Mucosa of descending colon (tissue), 3 donors: Measurements from ENCODE around the gene UGT1A6. TPM values are rescaled to one million over a fixed set of nuclear protein-coding genes. Genes with fewer than 3 reads are reported as not detected.

Source experiments
- ATAC-seq: fragments of 200-7000 bp; cut with Tn5 transposase; one replicate; pipeline ENCODE4 v1.9.1; 2020; ENCODE audit warnings: mild to moderate bottlenecking, moderate library complexity
- DNase-seq, 3 donors: peaks; one replicate each; pipeline ENCODE4 v3.0.0-alpha.2; 2020
- H3K36me3 ChIP-seq: fragments of 200-600 bp; one replicate; pipeline ENCODE4 v1.8.0; 2021; ENCODE audit warnings: low read depth, mild to moderate bottlenecking
- H3K4me1 ChIP-seq: fragments of 200-600 bp; one replicate; pipeline ENCODE4 v1.8.0; 2021; ENCODE audit warnings: low read depth, mild to moderate bottlenecking
- H3K4me3 ChIP-seq: fragments of 200-600 bp; one replicate; pipeline ENCODE4 v1.8.0; 2021; ENCODE audit warnings: mild to moderate bottlenecking
- H3K9me3 ChIP-seq: fragments of 200-600 bp; one replicate; pipeline ENCODE4 v1.8.0; 2021; ENCODE audit warnings: mild to moderate bottlenecking
- CTCF ChIP-seq: fragments of 200-600 bp; IDR thresholded peaks from one replicate; pipeline ENCODE4 v1.8.0; 2022; ENCODE audit warnings: antibody characterized with exemption, mild to moderate bottlenecking
- intact Hi-C, 2 donors: fragments of 100-400 bp; cut with DNase I in 1 of 2; cut with micrococcal nuclease in 1 of 2; formaldehyde crosslinking; loops; one replicate each; pipeline versions ENCODE4 v1.11.0 to v1.11.1; 2022; cut with DNase I, micrococcal nuclease
- total RNA-seq, 3 donors: library from RNA; stranded (reverse); fragmentation: NEBNext Ultra II Directional in 2 of 3; extraction: Animal tissue kit (Norgen Biotek cat#: 25700) in 2 of 3; gene quantifications; one replicate each; pipeline versions ENCODE4 v1.2.1 to v1.2.4, GENCODE V29; 2021 to 2023
- donor health status: DM: no; HTN: no; CAD: no; lungs with moderate emphysema.
- donor health status: DM: no; HTN: no; CAD: no.
- donor health status: DM: no; HTN: yes; CAD: no.

Gene UGT1A6
- total RNA-seq, 3 donors from 2014 or later, result 8.5 to 19.3 (median 8.7) TPM

DNA sequence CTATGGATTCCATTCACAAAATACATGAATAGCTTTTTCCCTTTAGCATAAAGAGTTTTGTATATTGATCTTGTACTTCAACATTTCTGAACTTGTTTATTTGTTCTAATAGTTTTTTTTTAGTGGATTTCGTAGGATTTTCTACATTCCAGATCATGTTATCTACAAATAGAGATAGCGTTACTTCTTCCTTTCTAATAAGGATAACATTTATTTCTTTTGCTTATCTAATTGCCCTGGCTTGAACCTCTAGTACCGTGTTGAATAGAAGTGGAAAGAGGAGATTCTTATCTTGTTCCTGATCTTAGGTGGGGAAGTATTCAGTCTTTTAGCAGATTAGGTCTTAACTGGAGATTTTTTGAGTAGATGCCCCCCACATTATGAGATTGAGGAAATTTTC lies 9.5 kb downstream of the UGT1A6 start:
- no peaks in the 10 kb centered on the region for H3K36me3 ChIP-seq
- H3K4me1 ChIP-seq, result no peaks in the 10 kb centered on the region
- intact Hi-C loops, result no loop called here
- no peak for TF ChIP-seq CTCF
- no peaks in the 10 kb centered on the region for H3K9me3 ChIP-seq
- ATAC-seq (no peak), DNase-seq (no peak)
- no peak overlapping the region for H3K4me3 ChIP-seq

GRCh38 chr2:233705911-233706506 lies 13.3 kb downstream of the UGT1A6 start:
- no peak for TF ChIP-seq CTCF
- no peak overlapping the region for H3K4me3 ChIP-seq
- ATAC-seq (peak; percentile 82), DNase-seq (peak in 1 of 3 donors; percentile 36)
- no peaks in the 10 kb centered on the region for H3K9me3 ChIP-seq
- intact Hi-C loops, result no loop called here
- H3K36me3 ChIP-seq, result no peaks in the 10 kb centered on the region
- H3K4me1 ChIP-seq, result no peaks in the 10 kb centered on the region

- Histone ChIP-seq H3K4me3 (no peak overlapping the region), H3K4me1 (no peaks in the 10 kb centered on the region), H3K36me3 (no peaks in the 10 kb centered on the region), H3K9me3 (no peaks in the 10 kb centered on the region)
- no peak for DNase-seq
- intact Hi-C loops, result no loop called here
- no peak for ATAC-seq
- no peak for TF ChIP-seq CTCF
Observed at GRCh38 chr2:233706720-233707119, 14.0 kb downstream of the UGT1A6 start.

DNA sequence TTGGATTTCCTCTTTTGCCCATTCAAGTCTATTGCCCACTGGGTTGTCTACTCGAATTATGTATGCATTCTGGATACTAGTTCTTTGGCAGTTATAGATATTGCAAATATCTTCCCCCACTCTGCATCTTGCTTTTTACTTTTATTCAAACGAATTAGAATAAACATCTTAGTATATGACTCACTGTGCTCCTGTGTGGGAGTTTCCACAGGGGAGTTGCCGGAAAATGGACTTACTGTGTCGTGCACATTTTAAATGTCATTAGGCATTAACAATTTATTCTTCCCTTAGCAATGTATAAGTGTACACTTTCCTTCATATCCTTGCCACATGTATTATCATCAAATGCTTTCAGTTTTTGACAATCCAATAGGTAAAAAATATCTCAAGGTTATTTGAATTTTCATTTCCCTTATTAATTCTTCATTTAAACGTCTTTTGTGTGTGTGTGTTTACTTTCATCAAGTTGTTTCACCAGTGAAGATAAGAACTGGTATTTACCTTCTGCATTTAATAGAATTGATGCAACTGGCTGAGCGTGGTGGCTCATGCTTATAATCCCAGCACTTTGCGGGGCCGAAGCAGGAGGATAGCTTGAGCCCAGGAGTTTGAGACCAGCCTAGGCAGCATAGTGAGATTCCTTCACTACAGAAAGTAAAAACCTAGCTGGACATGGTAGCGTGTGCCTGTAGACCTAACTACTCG lies 15.4 kb downstream of the UGT1A6 start:
- no peaks in the 10 kb centered on the region for H3K4me1 ChIP-seq
- DNase-seq, result no peak
- no peaks in the 10 kb centered on the region for H3K36me3 ChIP-seq
- H3K9me3 ChIP-seq, result no peaks in the 10 kb centered on the region
- ATAC-seq, result no peak
- no peak overlapping the region for H3K4me3 ChIP-seq
- no peak for TF ChIP-seq CTCF
- intact Hi-C loops, result no loop called here

DNA sequence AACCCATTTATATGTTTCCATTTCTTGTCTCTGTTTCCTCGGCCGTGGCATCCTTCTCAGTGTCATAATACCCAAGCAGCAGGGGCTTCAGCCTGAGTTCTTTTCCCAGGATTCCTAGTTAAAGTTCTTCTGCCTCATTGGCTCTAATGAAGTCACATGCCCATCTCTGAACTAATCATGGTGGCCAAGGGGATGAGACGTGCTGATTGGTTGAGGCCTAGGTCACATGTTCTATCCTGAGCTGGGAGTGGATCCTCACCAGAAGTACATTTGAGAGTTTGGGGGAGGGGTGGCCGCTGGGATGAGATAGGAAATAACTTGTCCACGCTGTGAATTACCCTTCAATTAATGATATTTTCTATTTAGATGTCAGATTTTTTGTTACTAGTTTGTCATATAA lies 16.3 kb downstream of the UGT1A6 start:
- Histone ChIP-seq H3K4me1 (no peaks in the 10 kb centered on the region), H3K4me3 (no peak overlapping the region), H3K9me3 (no peaks in the 10 kb centered on the region), H3K36me3 (no peaks in the 10 kb centered on the region)
- ATAC-seq, result no peak
- no peak for TF ChIP-seq CTCF
- intact Hi-C loops, result no loop called here
- DNase-seq, result no peak
